IMR-90 (cell line): ENCODE data around the gene CDK6. TPM values are rescaled to one million over a fixed set of nuclear protein-coding genes. Genes with fewer than 3 reads are reported as not detected.

Source experiments
- ATAC-seq: fragments of 200-7000 bp; cut with Tn5 transposase; 2 replicates; pipeline ENCODE4 v1.9.1; 2020; ENCODE audit warnings: low read depth, mild to moderate bottlenecking, moderate library complexity
- BruUV-seq: library from RNA; stranded (reverse); fragments of 400-500 nt; replicated peaks from 2 replicates; lab custom pipeline; 2021; lab: Mats Ljungman, UMichigan
- CTCF ChIA-PET: fragments of 300-600 bp; formaldehyde crosslinking; extraction: SDS; loops from one replicate; lab custom pipeline; 2021; ENCODE audit warnings: antibody characterized with exemption; lab: Yijun Ruan, JAX
- POLR2A ChIA-PET: fragments of 300-600 bp; sonication (Branson Sonifier 250); formaldehyde crosslinking; loops from one replicate; lab custom pipeline; 2022; ENCODE audit warnings: antibody characterized with exemption; ENCODE audit not compliant: unreplicated experiment; lab: Charles Lee
- DNase-seq: peaks from one replicate; pipeline ENCODE4 v3.0.0; 2013
- H2AFZ ChIP-seq: replicated peaks from 2 replicates; pipeline ENCODE3; 2013; ENCODE audit warnings: low read length, mild to moderate bottlenecking; ENCODE audit not compliant: poor library complexity
- H2AK5ac ChIP-seq: 2 replicates; pipeline ENCODE4 v1.6.1; 2013; ENCODE audit warnings: low read depth, low read length, inconsistent platforms
- H2AK9ac ChIP-seq: replicated peaks from 2 replicates; pipeline ENCODE3; 2013; ENCODE audit warnings: mild to moderate bottlenecking, low read depth, low read length, moderate library complexity; ENCODE audit not compliant: poor library complexity
- H2BK120ac ChIP-seq: 2 replicates; pipeline ENCODE4 v1.6.1; 2013; ENCODE audit warnings: low read depth, low read length, inconsistent platforms
- H2BK15ac ChIP-seq: 3 replicates; pipeline ENCODE4 v1.6.1; 2013; ENCODE audit warnings: low read depth, low read length, inconsistent platforms
- H2BK20ac ChIP-seq: 2 replicates; pipeline ENCODE4 v1.6.1; 2013; ENCODE audit warnings: low read depth, mild to moderate bottlenecking, inconsistent platforms, low read length, moderate library complexity
- H2BK5ac ChIP-seq: 2 replicates; pipeline ENCODE4 v1.6.1; 2013; ENCODE audit warnings: mild to moderate bottlenecking, low read depth, low read length, inconsistent platforms; ENCODE audit not compliant: poor library complexity, severe bottlenecking
- H3K14ac ChIP-seq: replicated peaks from 2 replicates; pipeline ENCODE4 v1.6.1; 2013; ENCODE audit warnings: low read depth, low read length, inconsistent platforms
- H3K18ac ChIP-seq: 2 replicates; pipeline ENCODE4 v1.6.1; 2013; ENCODE audit warnings: low read depth, low read length, control low read depth
- H3K23ac ChIP-seq: 2 replicates; pipeline ENCODE4 v1.6.1; 2013; ENCODE audit warnings: low read depth, low read length, inconsistent platforms
- H3K27ac ChIP-seq: 2 replicates; pipeline ENCODE4 v1.5.1; 2013; ENCODE audit warnings: mild to moderate bottlenecking, control low read depth, low read length; ENCODE audit not compliant: insufficient read depth
- H3K27me3 ChIP-seq: 2 replicates; pipeline ENCODE4 v1.6.1; 2013; ENCODE audit warnings: low read length; ENCODE audit not compliant: control insufficient read depth, insufficient read depth
- H3K36me3 ChIP-seq: 2 replicates; pipeline ENCODE4 v1.6.1; 2013; ENCODE audit warnings: low read length, mixed read lengths; ENCODE audit not compliant: control insufficient read depth, insufficient read depth
- H3K4ac ChIP-seq: 2 replicates; pipeline ENCODE4 v1.6.1; 2013; ENCODE audit warnings: low read depth, low read length, inconsistent platforms
- H3K4me1 ChIP-seq: 2 replicates; pipeline ENCODE4 v1.6.1; 2013; ENCODE audit warnings: low read length, mixed read lengths; ENCODE audit not compliant: control insufficient read depth, insufficient read depth
- H3K4me2 ChIP-seq: 2 replicates; pipeline ENCODE4 v1.6.1; 2013; ENCODE audit warnings: low read depth, mild to moderate bottlenecking, control low read depth, low read length, moderate library complexity
- H3K4me3 ChIP-seq: 2 replicates; pipeline ENCODE4 v1.5.1; 2013; ENCODE audit warnings: low read depth, mild to moderate bottlenecking, control low read depth, low read length, moderate library complexity; ENCODE audit not compliant: insufficient read depth
- H3K56ac ChIP-seq: 2 replicates; pipeline ENCODE4 v1.6.1; 2013; ENCODE audit warnings: low read length, inconsistent platforms; ENCODE audit not compliant: insufficient read depth; ENCODE audit errors: extremely low read depth
- H3K79me1 ChIP-seq, 2 experiments: 2 replicates each; pipeline ENCODE4 v1.6.1; 2013; ENCODE audit warnings: low read length in 2 of 2, inconsistent platforms in 1 of 2, low read depth in 1 of 2
- H3K9ac ChIP-seq: 2 replicates; pipeline ENCODE4 v1.6.1; 2013; ENCODE audit warnings: low read depth, low read length, control low read depth
- H3K9me1 ChIP-seq: 2 replicates; pipeline ENCODE4 v1.6.1; 2013; ENCODE audit warnings: low read length, inconsistent platforms; ENCODE audit not compliant: insufficient read depth
- H3K9me3 ChIP-seq: 2 replicates; pipeline ENCODE4 v1.6.1; 2013; ENCODE audit warnings: low read length; ENCODE audit not compliant: control insufficient read depth, insufficient read depth
- H4K20me1 ChIP-seq: 2 replicates; pipeline ENCODE4 v1.6.1; 2013; ENCODE audit warnings: low read length, inconsistent platforms; ENCODE audit not compliant: insufficient read depth
- H4K5ac ChIP-seq: 2 replicates; pipeline ENCODE4 v1.6.1; 2013; ENCODE audit warnings: mild to moderate bottlenecking, low read depth, low read length, control low read depth
- H4K8ac ChIP-seq, 2 experiments: 2 replicates each; pipeline ENCODE4 v1.6.1; 2013; ENCODE audit warnings: low read depth in 2 of 2, low read length in 2 of 2, control low read depth in 1 of 2, inconsistent platforms in 1 of 2
- H4K91ac ChIP-seq: 2 replicates; pipeline ENCODE4 v1.6.1; 2013; ENCODE audit warnings: low read depth, low read length, inconsistent platforms; ENCODE audit not compliant: insufficient read depth
- BHLHE40 ChIP-seq: fragments of 150-350 bp; IDR thresholded peaks from 2 replicates; pipeline ENCODE4 v1.6.1; 2016; ENCODE audit warnings: mild to moderate bottlenecking, low read depth, low read length
- CEBPB ChIP-seq: IDR thresholded peaks from 2 replicates; pipeline ENCODE4 v1.6.1; 2012; ENCODE audit warnings: low read depth, low read length, improper control_type of control experiment
- FOS ChIP-seq: fragments of 150-350 bp; IDR thresholded peaks from 2 replicates; pipeline ENCODE4 v1.6.1; 2016; ENCODE audit warnings: low read depth, low read length
- MAFK ChIP-seq: IDR thresholded peaks from 2 replicates; pipeline ENCODE4 v1.6.1; 2012; ENCODE audit warnings: low read depth, low read length, improper control_type of control experiment
- MXI1 ChIP-seq: IDR thresholded peaks from 2 replicates; pipeline ENCODE4 v1.6.1; 2012; ENCODE audit warnings: low read depth, mild to moderate bottlenecking, low read length, moderate library complexity, borderline replicate concordance
- POLR2A ChIP-seq: IDR thresholded peaks from 2 replicates; pipeline ENCODE4 v1.6.1; 2012; ENCODE audit warnings: mild to moderate bottlenecking, low read depth, low read length
- RCOR1 ChIP-seq: IDR thresholded peaks from 2 replicates; pipeline ENCODE4 v1.6.1; 2012; ENCODE audit warnings: mild to moderate bottlenecking, low read length, improper control_type of control experiment; ENCODE audit not compliant: insufficient replicate concordance
- WGBS, 2 experiments: methylation state at CpG; one replicate each; pipeline versions ENCODE4 v1.1.5 to v1.1.7; 2013; ENCODE audit warnings: missing lambda C conversion rate in 2 of 2; ENCODE audit not compliant: insufficient read length in 1 of 2; ENCODE audit errors: extremely low coverage in 2 of 2; 5-methylcytosine and 5-hydroxymethylcytosine counted together
- dilution Hi-C: fragments of 300-500 bp; cut with HindIII; formaldehyde crosslinking; loops from one replicate; pipeline ENCODE4 v1.14.3; 2018; ENCODE audit warnings: low sequenced_read_pairs; ENCODE audit not compliant: unreplicated experiment
- in situ Hi-C: fragments of 300-500 bp; cut with MboI; formaldehyde crosslinking; loops from 3 replicates; pipeline ENCODE4 v1.14.3; 2019; ENCODE audit warnings: low sequenced_read_pairs, inconsistent platforms, mixed read lengths
- intact Hi-C: fragments of 100-400 bp; cut with micrococcal nuclease; formaldehyde crosslinking; loops from 2 replicates; pipeline ENCODE4 v1.10.0; 2022
- polyA plus RNA-seq, 3 experiments: library from polyadenylated mRNA; depleted of rRNA; stranded (reverse); fragments of >200 nt; gene quantifications; 2 replicates each; pipeline ENCODE4 v1.2.3, GENCODE V29; 2012; ENCODE audit warnings: low replicate concordance in 1 of 3
- total RNA-seq: library from RNA; depleted of rRNA; stranded (reverse); fragments of >200 nt; gene quantifications from 2 replicates; pipeline ENCODE4 v1.2.3, GENCODE V29; 2012

The CDK6 gene
- total and polyA plus RNA-seq, 2 of the 4 experiments (the other 2 are of a cell fraction): 21.5 to 195 TPM

DNA sequence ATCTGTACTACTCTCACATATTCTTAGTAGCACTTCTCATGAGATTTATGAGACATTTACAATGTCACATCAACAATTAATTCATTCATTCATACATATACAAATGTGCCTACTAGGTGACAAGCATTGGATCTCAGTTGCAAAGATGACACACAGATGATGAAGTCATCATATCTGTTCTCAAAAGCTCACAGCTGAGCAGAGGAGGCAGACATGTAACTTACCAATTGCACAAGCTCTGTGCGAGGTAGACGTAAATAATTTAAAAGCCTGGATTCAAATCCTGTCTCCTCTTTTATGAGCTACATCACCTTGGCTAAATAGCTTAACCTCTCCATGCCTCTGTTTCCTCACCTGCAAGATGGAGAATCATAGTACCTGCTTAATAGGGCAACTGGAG, 136.8 kb downstream of the CDK6 start:
- no peak overlapping the region for H3K9ac ChIP-seq
- ATAC-seq (no peak), DNase-seq (peak; percentile 72)
- peak overlapping the region; percentile 73; the same call in 1 of the 2 replicates for H3K23ac ChIP-seq
- peak overlapping the region; percentile 41; the same call in 1 of the 2 replicates for H2AK5ac ChIP-seq
- TF ChIP-seq MXI1 (no peak), POLR2A (no peak), FOS (no peak), RCOR1 (no peak), MAFK (peak; percentile 34; the same call in 1 of the 2 replicates), BHLHE40 (no peak), CEBPB (peak; percentile 84)
- ChIA-PET CTCF (no interaction called here), POLR2A (no interaction called here)
- H3K4me2 ChIP-seq: no peak overlapping the region; the same call in 1 of the 2 replicates
- peaks cover 5% of the 10 kb centered on the region; the same call in 1 of the 2 replicates for H3K36me3 ChIP-seq
- peaks cover 11% of the 10 kb centered on the region; the same call in 1 of the 2 replicates for H4K20me1 ChIP-seq
- H2BK5ac ChIP-seq: peak overlapping the region; percentile 93
- H3K27me3 ChIP-seq: no peaks in the 10 kb centered on the region
- peak overlapping the region; percentile 30; the same call in 1 of the 2 replicates for H2BK120ac ChIP-seq
- no peaks in the 10 kb centered on the region for H3K9me3 ChIP-seq
- H3K4me1 ChIP-seq: peaks cover 17% of the 10 kb centered on the region
- H3K79me1 ChIP-seq: peaks cover 19 to 41% of the 10 kb centered on the region in 2 experiments
- no peak overlapping the region for H4K8ac ChIP-seq
- H2AFZ ChIP-seq: no peak overlapping the region
- no peak overlapping the region for H4K91ac ChIP-seq
- H3K14ac ChIP-seq: 0 out of 2 replicates have a peak overlapping the region, but pooled peaks have one; percentile 33
- H3K4ac ChIP-seq: peak overlapping the region; percentile 9; the same call in 1 of the 2 replicates
- H3K9me1 ChIP-seq: peaks cover 16% of the 10 kb centered on the region
- H4K5ac ChIP-seq: no peak overlapping the region
- no CpG with 5 or more reads among the region's 2 CpGs for WGBS, 2 experiments
- no peak overlapping the region for H3K56ac ChIP-seq
- no peak overlapping the region for H2AK9ac ChIP-seq
- H3K18ac ChIP-seq: no peak overlapping the region
- in situ Hi-C loops: loop anchor here (5.0 kb wide), 2 partner anchors 77 to 133 kb away; no protein-coding TSS in a partner anchor
- intact Hi-C loops: loop anchor here (5.0 to 10.0 kb wide), 4 partner anchors 68 to 315 kb away; no protein-coding TSS in a partner anchor
- BruUV-seq: no TSS peak
- peak overlapping the region; percentile 48 for H2BK20ac ChIP-seq
- no peak overlapping the region for H3K27ac ChIP-seq
- no peak overlapping the region for H3K4me3 ChIP-seq
- dilution Hi-C loops: no loop called here
- no peak overlapping the region for H2BK15ac ChIP-seq
